G401.6 (cell line): ENCODE results near the gene OR13C9.
"Not testable (repeated sequence)": the region's sequence is repeated elsewhere in the genome, so short reads cannot be mapped to it uniquely, and the experiment has no call there.

Source experiments
- FAIRE-seq: peaks from 2 replicates; lab custom pipeline; 2012; peaks lifted over from hg19 to GRCh38; lab: Jason Lieb, UNC

OR13C9 gene, protein sequence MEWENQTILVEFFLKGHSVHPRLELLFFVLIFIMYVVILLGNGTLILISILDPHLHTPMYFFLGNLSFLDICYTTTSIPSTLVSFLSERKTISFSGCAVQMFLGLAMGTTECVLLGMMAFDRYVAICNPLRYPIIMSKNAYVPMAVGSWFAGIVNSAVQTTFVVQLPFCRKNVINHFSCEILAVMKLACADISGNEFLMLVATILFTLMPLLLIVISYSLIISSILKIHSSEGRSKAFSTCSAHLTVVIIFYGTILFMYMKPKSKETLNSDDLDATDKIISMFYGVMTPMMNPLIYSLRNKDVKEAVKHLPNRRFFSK

GRCh38 chr9:104618104-104618503, at the start of gene OR13C9:
TSS of gene OR13C9 (minus strand) at chr9:104618204. CDS start at chr9:104618204, 0 bp downstream.
- FAIRE-seq = no peak

DNA sequence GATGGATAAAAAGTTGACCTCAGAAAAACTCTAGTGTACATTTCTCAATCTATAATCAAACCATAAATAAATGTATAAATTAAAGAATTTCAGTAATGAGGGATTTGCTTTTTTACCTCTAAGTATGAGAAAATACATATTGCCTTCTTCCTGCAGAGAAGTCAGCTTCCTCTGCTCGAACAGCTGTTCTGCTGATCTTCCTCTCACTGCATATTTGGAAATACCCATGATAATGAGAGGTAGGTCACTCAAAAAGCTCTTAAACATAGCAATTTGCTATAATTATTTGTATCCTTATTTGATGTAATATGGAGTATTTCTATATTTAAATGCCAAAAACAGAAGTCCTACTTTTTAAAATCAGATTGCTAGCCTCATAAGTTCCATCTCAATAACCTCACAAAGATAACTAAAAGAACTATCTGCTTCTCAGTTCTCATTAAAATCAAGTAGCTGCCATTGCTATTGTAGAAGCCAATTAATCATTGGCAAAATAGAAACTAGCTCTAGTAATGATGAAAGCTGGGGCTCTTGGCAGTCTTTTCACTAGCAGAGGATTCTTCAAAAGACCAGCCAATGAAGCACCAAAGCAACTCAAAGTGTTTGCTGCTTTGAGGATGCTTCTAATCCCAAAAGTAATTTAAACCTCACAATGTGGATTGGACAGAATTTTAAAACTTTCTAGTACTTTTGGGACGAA, 40.6 kb upstream of the OR13C9 start:
- FAIRE-seq = no peak

DNA sequence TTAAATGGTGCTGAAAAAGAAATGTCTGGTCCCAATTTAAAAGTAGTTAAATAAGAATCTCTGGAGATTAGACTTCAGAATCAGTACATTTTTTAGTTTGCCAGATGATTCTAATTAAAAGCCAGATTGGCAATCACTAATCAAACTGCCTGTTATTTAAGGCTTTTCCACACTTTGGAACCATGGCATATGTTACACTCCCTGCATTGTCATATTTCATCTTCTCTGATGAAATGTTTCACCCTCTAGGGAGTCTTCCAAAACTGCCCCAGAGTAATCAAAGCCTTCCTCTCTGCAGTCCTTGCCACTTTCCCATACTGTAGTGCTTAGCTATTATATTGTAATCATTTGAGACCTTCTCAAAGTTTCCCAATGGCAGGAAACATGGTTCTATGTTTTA, 17.5 kb upstream of the OR13C9 start:
- no peak for FAIRE-seq

- FAIRE-seq = no peak
Measured at GRCh38 chr9:104633976-104634520, 16.0 kb upstream of the OR13C9 start.

DNA sequence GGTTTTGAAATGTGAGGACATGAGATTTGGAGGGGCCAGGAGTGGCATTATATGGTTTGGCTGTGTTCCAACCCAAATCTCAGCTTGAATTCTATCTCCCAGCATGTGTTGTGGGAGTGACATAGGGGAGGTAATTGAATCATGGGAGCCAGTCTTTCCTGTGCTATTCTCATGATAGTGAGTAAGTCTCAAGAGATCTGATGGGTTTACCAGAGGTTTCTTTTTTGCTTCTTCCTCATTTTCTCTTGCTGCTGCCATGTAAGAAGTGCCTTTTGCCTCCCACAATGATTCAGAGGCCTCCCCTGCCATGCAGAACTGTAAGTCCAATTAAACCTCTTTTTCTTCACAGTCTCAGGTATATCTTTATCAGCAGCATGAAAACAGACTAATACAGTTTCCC, 8.0 kb upstream of the OR13C9 start:
- FAIRE-seq = not testable (repeated sequence)

DNA sequence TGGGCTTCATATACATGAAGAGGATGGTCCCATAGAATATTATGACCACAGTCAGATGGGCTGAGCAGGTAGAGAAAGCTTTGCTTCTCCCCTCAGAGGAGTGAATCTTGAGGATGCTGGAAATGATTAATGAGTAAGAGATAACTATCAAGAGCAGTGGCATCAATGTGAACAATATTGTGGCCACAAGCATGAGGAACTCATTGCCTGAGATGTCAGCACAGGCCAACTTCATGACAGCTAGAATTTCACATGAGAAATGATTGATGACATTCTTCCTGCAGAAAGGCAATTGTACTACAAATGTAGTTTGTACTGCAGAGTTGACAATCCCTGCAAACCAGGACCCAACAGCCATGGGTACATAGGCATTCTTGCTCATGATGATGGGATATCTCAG, 586 bp downstream of the OR13C9 start:
- FAIRE-seq = no peak

GRCh38 chr9:104611213-104611612, 6.8 kb downstream of the OR13C9 start:
- no peak for FAIRE-seq

- FAIRE-seq = no peak
Measured at GRCh38 chr9:104608336-104608735, 9.7 kb downstream of the OR13C9 start.

GRCh38 chr9:104606152-104606551, 11.9 kb downstream of the OR13C9 start:
- FAIRE-seq = no peak

DNA sequence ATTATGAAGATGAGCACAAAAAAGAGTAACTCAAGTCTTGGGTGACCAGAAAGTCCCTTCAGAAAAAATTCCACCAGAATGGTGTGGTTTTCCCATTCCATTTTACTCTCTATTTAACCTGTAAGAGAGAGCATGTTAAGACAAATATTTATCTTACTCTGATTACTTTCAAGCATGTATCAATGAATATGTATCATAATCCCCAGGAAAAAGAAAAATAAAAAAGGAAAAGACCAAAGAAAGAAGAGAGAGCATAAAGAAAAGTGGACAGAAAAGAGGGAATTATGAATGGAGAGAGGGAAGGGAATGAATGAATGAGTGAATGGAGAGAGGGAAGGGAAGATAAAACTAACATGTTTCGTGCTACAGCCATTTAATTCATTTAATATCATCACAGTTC, 12.5 kb downstream of the OR13C9 start, which contains the start of gene OR13C2:
Gene OR13C2, minus strand, starts transcription at position 101 of the 400 bp plus-strand sequence. Its CDS starts 0 bp downstream, at position 101.
- FAIRE-seq = not testable (repeated sequence)

GRCh38 chr9:104604801-104605200, 13.2 kb downstream of the OR13C9 start:
- FAIRE-seq = no peak

- not testable (repeated sequence) for FAIRE-seq
Measured at GRCh38 chr9:104599313-104599712, 18.7 kb downstream of the OR13C9 start, which contains the start of gene OR13C5. TSS of gene OR13C5 (minus strand) at chr9:104599413. CDS start at chr9:104599413, 0 bp downstream.

DNA sequence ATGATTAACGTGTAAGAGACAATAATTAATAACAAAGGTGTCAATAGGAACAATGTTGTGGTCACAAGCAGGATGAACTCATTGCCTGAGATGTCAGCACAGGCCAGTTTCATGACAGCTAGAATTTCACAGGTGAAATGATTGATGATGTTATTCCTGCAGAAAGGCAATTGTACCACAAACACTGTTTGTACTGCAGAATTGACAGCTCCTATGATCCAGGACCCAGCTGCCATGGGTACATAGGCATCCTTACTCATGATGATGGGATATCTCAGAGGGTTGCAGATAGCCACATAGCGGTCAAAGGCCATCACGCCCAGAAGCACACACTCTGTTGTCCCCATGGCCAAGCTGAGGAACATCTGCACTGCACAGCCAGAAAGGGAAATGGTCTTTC, 19.3 kb downstream of the OR13C9 start:
- not testable (repeated sequence) for FAIRE-seq

GRCh38 chr9:104589626-104590025, 28.4 kb downstream of the OR13C9 start:
- no peak for FAIRE-seq

DNA sequence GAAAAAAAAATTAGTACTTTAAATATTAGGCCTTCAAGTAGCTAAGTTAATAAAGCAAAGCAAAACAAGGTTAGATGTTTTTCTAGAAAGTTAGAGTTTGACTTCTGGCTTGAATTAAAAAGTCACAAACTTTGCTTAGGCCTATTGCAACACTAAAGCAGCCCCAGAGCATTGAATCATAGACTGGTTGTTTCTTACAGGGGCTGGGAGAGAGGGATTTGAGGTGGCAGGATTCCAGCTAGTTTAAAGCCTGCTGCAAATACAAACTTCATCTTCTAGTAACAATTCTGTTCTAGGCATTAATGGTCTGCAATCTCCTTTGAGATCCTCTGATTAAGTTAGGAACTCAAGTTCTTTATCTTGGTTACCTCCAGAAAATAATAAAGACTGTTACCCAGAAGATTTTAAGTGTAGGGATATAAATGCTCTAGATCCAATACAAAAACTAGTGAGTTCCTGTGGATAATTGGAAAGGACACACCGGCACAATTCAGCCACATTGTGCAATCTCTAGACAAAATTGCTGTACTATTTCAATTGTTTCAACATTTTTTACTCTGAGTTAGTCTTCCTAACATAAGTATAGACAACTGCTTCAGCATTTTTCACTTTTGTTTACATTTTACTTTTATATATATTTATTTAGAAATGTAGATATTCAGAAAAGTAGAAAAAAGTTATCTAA, 31.4 kb downstream of the OR13C9 start:
- no peak for FAIRE-seq

- no peak for FAIRE-seq
Measured at GRCh38 chr9:104580562-104580961, 37.4 kb downstream of the OR13C9 start.

- no peak for FAIRE-seq
Measured at GRCh38 chr9:104577263-104577662, 40.7 kb downstream of the OR13C9 start.

DNA sequence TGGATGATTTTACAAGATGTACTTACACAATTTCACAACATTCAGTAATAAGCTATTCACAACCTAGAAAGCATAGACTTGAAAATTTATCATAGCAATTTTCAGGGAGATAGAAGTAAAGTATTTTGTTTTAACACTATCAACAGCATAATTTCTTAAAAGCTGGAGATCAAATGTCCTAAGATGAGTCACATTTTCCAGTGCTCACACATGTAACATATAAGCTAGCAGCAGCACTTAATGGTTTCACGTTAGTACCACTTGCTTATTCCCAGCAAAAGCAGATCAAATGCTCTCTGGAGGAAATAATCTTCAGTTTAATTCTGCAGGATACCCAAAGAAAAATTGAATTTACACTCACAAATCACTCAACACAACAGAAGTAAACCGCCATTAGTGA, 42.5 kb downstream of the OR13C9 start:
- no peak for FAIRE-seq

DNA sequence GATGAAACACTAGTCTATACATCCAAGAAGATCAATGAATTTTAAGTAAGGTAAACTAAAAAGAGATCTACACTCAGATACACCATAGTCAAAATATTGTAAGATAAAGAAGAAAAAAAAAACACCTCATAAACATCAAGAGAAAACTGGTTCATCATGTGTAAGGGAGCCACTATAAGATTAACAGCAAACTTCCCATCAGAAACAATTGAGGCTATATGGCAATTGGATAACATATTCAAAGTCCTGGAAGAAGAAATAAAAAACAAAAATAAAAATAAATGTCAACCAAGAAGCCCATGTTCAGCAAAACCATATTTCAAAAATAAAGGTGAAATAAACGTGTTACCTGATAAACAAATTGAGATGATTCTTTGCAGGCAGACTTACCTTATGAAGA, 45.4 kb downstream of the OR13C9 start:
- no peak for FAIRE-seq

DNA sequence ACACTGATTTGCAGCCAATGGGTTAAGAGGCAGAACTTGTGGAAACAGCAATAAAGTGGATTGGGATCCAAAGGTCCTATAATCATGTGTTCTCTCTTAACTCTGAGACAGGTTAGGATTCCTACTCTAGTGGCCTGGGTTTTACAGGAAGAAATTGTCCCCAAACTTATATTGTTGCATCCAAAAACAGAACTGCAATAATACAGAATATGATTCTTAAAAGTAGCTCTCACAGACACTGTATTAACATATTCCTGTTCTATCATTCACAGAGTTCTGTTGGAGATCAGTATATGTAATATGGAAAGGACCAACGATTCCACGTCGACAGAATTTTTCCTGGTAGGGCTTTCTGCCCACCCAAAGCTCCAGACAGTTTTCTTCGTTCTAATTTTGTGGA, 49.1 kb downstream of the OR13C9 start, which contains the start of gene OR13C8:
Gene OR13C8, plus strand, starts transcription at position 301 of the 400 bp plus-strand sequence. Its CDS starts 0 bp downstream, at position 301.
- FAIRE-seq = no peak
